Testis (tissue), 2 donors: ENCODE data around the gene OR2B6.

Experiments
- CTCF ChIP-seq, 3 experiments: fragments of 450-650 bp in 2 of 3; fragments of 200-600 bp in 1 of 3; sonication (generic) in 1 of 3; IDR thresholded peaks; one replicate each; pipeline ENCODE4 v1.5.1; 2016 to 2019; ENCODE audit warnings: antibody characterized with exemption in 3 of 3, mild to moderate bottlenecking in 2 of 3, moderate library complexity in 1 of 3
- POLR2A ChIP-seq: fragments of 450-650 bp; IDR thresholded peaks from one replicate; pipeline ENCODE4 v1.6.1; 2017; ENCODE audit warnings: antibody characterized with exemption, mild to moderate bottlenecking, moderate library complexity

- no peak for TF ChIP-seq CTCF (IDR thresholded peaks at IDR 0.05)
- no peak for TF ChIP-seq POLR2A
Observed at GRCh38 chr6:28005152-28005890, 48.3 kb downstream of the OR2B6 start.
